ENCODE results near the gene PSMF1.

Gene PSMF1

GRCh38 chr20:1134355-1134754, 16.0 kb downstream of the PSMF1 start:
- no peaks in the 10 kb centered on the region for H3K9me2 ChIP-seq (replicated peaks; ENCODE audit: insufficient read depth, low read length)
- TF ChIP-seq CTCF (IDR thresholded peaks at IDR 0.05; ENCODE audit: low read length), result no peak
- no peak for TF ChIP-seq EZH2phosphoT487 (IDR thresholded peaks at IDR 0.05; ENCODE audit: low read length)
- no peak for TF ChIP-seq EZH2 (optimal IDR thresholded peaks at IDR 0.05; ENCODE audit: low read depth, low read length)
- no peaks in the 10 kb centered on the region; the same call in 1 of the 2 replicates for H4K20me1 ChIP-seq (ENCODE audit: insufficient read depth, low read length)
- DNase-seq, result no peak
- H3K79me2 ChIP-seq (ENCODE audit: low read length), result peaks cover 62% of the 10 kb centered on the region
- no peak overlapping the region for H2AFZ ChIP-seq (ENCODE audit: low read length)
- H3K27ac ChIP-seq (ENCODE audit: low read length), result no peak overlapping the region
- H3K36me3 ChIP-seq (replicated peaks; ENCODE audit: insufficient read depth, low read length), result peaks cover 26% of the 10 kb centered on the region
- H3K4me3 ChIP-seq (ENCODE audit: low read length), result no peak overlapping the region
- no peak overlapping the region for H3K9ac ChIP-seq (ENCODE audit: low read length)
- H3F3A ChIP-seq (ENCODE audit: insufficient read depth, low read length), result no peaks in the 10 kb centered on the region
- H3K9me3 ChIP-seq (replicated peaks; ENCODE audit: insufficient read depth, low read length), result no peaks in the 10 kb centered on the region
- H3K4me2 ChIP-seq (ENCODE audit: low read depth, low read length), result no peak overlapping the region
- no peaks in the 10 kb centered on the region for H3K4me1 ChIP-seq (ENCODE audit: low read length)
- no peaks in the 10 kb centered on the region for H3K27me3 ChIP-seq (replicated peaks; ENCODE audit: insufficient read depth, low read length)

- Histone ChIP-seq H3K4me2 (ENCODE audit: low read depth, low read length) (no peak overlapping the region), H2AFZ (ENCODE audit: low read length) (no peak overlapping the region), H3K27me3 (replicated peaks; ENCODE audit: insufficient read depth, low read length) (no peaks in the 10 kb centered on the region), H3K79me2 (ENCODE audit: low read length) (peaks cover 61% of the 10 kb centered on the region), H4K20me1 (ENCODE audit: insufficient read depth, low read length) (no peaks in the 10 kb centered on the region; the same call in 1 of the 2 replicates), H3K4me3 (ENCODE audit: low read length) (no peak overlapping the region), H3F3A (ENCODE audit: insufficient read depth, low read length) (no peaks in the 10 kb centered on the region), H3K9me2 (replicated peaks; ENCODE audit: insufficient read depth, low read length) (no peaks in the 10 kb centered on the region), H3K27ac (ENCODE audit: low read length) (no peak overlapping the region), H3K4me1 (ENCODE audit: low read length) (no peaks in the 10 kb centered on the region), H3K9ac (ENCODE audit: low read length) (no peak overlapping the region), H3K36me3 (replicated peaks; ENCODE audit: insufficient read depth, low read length) (peaks cover 25% of the 10 kb centered on the region), H3K9me3 (replicated peaks; ENCODE audit: insufficient read depth, low read length) (no peaks in the 10 kb centered on the region)
- DNase-seq, result no peak
- TF ChIP-seq EZH2 (optimal IDR thresholded peaks at IDR 0.05; ENCODE audit: low read depth, low read length), result no peak
- no peak for TF ChIP-seq CTCF (IDR thresholded peaks at IDR 0.05; ENCODE audit: low read length)
- no peak for TF ChIP-seq EZH2phosphoT487 (IDR thresholded peaks at IDR 0.05; ENCODE audit: low read length)
These were observed 16.4 kb downstream of the PSMF1 start for GRCh38 chr20:1134836-1135235.

GRCh38 chr20:1137236-1137635, 18.8 kb downstream of the PSMF1 start:
- H2AFZ ChIP-seq (ENCODE audit: low read length), result no peak overlapping the region
- no peaks in the 10 kb centered on the region; the same call in 1 of the 2 replicates for H4K20me1 ChIP-seq (ENCODE audit: insufficient read depth, low read length)
- no peak overlapping the region for H3K9ac ChIP-seq (ENCODE audit: low read length)
- H3K4me2 ChIP-seq (ENCODE audit: low read depth, low read length), result no peak overlapping the region
- DNase-seq, result no peak
- no peaks in the 10 kb centered on the region for H3K27me3 ChIP-seq (replicated peaks; ENCODE audit: insufficient read depth, low read length)
- no peaks in the 10 kb centered on the region for H3F3A ChIP-seq (ENCODE audit: insufficient read depth, low read length)
- H3K4me3 ChIP-seq (ENCODE audit: low read length), result no peak overlapping the region
- no peaks in the 10 kb centered on the region for H3K4me1 ChIP-seq (ENCODE audit: low read length)
- no peaks in the 10 kb centered on the region for H3K9me3 ChIP-seq (replicated peaks; ENCODE audit: insufficient read depth, low read length)
- H3K27ac ChIP-seq (ENCODE audit: low read length), result no peak overlapping the region
- peaks cover 25% of the 10 kb centered on the region for H3K36me3 ChIP-seq (replicated peaks; ENCODE audit: insufficient read depth, low read length)
- H3K79me2 ChIP-seq (ENCODE audit: low read length), result peaks cover 56% of the 10 kb centered on the region
- H3K9me2 ChIP-seq (replicated peaks; ENCODE audit: insufficient read depth, low read length), result no peaks in the 10 kb centered on the region
- TF ChIP-seq CTCF (IDR thresholded peaks at IDR 0.05; ENCODE audit: low read length) (no peak), EZH2 (optimal IDR thresholded peaks at IDR 0.05; ENCODE audit: low read depth, low read length) (no peak), EZH2phosphoT487 (IDR thresholded peaks at IDR 0.05; ENCODE audit: low read length) (no peak)

Measured in MM.1S (cell line).